ENCODE data around the gene ACP5.

Gene ACP5

DNA sequence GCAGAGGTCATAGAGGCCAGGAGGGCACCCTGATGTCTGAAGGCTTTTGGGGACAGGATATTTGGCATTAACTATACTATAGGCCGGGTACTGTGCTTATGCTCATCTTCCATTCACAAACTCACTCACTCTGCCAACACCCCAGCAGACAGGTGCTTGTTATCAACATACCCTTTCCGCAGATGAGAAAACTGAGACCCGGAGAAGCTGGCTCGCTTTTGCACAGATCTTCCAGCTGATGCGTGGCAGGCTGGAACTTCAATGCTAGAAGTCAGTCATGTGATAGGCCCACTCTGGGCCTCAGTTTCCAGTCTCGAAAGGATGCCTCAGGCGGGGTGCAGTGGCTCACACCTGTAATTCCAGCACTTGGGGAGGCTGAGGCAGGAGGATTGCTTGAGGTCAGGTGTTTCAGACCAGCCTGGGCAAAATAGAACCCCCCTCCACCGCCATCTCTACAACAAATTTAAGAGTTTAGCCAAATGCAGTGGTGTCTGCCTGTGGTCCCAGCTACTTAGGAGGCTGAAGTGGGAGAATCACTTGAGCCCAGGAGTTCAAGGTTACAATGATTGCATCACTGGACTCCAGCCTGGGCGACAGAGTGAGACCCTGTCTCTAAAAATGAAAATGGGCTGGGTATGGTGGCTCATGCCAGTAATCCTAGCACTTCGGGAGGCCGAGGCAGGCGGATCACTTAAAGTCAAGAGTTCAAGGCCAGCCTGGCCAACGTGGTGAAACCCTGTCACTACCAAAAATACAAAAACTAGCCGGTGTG is 29.3 kb downstream of the ACP5 start:
- DNase-seq, result no peak

GRCh38 chr19:11541238-11541637 is 36.2 kb downstream of the ACP5 start:
- DNase-seq, result no peak

GRCh38 chr19:11540645-11541044 is 36.8 kb downstream of the ACP5 start:
- no peak for DNase-seq

DNA sequence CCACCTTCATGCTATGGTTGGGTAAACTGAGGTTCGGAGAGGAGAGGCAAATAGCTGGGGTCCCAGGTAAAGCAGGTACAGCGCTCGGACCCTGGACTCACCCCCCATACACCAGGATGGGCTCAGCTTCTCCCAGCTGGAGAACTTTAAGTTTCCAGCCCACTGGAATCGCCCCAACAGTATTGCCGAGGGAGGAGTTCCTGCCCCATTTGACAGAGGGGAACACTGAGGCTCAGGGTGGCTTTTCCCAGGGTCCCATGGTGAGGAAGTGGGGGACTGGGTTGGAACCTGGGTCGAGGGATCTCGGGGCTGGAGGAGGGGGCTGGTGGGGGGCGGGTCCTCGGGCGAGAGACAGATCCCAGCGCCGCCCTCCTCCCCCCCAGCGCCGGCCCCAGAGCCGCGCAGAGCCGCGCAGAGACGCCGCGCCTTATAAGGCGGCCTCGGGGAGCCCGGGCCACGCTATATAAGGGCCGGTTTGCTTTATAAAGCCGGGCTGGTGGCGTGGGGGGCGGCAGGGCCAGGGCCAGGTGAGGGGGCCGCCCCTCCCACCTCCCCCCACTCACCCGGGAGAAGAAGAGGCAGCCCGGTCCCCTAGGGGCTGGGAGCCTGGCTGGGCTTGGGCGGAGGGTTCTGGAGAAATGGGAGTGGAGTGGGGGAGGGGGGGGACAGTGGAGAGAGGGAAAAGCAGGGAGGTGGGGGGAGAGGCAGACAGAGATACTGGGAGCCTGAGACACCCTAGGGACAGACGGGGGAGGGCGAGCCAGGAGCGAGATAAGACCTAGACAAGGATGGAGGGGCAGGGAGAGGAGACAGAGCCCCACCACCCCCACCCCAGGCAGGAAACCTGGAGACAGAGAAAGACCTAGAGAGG is 37.7 kb downstream of the ACP5 start:
- DNase-seq, result no peak

DNA sequence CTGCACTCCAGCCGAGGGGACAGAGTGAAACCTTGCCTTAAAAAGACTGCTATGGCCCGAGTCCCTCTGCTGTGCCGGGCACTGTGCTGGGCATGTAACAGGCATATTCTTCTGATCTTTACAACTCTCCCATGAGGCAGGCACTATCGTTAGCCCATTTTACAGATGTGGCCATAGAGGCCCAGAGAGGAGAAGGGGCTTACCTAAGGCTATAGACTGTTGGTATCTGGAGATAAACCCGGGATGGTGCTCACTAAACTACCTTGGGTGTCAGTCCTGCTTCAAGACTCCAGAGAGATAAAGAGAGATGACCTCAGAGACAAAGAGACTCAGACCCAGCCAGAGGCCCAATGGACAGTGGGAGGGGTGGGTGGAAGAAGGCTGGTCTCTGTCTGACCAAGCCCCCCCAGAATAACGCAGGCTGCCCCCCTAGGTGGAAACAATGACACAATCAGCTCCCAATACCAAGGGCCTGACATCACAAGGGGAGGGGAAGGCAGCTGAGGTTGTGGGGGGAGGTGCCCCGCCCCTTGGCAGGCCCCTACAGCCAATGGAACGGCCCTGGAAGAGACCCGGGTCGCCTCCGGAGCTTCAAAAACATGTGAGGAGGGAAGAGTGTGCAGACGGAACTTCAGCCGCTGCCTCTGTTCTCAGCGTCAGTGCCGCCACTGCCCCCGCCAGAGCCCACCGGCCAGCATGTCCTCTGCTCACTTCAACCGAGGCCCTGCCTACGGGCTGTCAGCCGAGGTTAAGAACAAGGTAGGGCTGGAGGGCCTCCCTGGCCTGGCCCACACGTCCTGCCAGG is 39.0 kb downstream of the ACP5 start, which contains the start of gene CNN1:
Gene CNN1, plus strand, starts transcription at position 620 of the 805 bp plus-strand sequence. Its CDS starts 77 bp downstream, at position 697.
- no peak for DNase-seq

DNA sequence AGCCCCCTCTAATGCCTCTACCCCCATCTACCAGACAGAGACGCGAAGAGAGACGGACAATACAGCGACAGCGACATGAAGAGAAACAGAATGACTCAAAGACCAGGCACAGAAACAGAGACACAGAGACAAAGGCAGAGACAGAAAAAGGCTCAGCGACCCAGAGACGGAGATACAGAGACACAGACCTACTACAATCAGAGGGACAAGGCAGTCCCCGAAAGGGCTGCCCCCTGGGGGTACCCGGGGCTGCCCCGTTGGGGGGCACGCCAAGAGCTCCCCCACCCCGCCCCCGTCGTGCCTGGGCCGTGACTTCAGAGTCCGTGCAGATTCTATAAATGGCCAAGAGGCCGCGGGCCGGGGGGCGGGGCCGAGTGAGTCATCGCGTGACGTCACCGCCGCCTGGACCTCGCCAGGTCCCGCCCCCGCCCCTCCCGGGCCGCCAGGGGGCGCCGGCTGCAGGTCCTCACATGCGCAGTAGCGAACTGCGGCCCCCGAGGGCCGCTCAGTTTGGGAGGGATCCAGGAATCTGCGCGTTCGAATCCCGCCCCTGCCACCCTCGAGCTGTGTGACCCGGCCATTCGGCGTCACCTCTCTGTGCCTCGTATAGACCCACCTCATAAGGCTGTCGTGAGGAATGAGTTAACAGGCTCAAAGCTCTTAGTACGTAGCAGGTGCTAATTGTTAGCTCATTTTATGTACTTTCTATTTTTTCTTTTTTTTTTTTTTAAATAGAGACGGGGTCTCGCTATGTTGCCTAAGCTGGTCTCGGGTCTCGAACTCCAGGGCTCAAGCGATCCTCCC is 41.5 kb downstream of the ACP5 start:
- peak; percentile 85 for DNase-seq

GRCh38 chr19:11534948-11535347 is 42.5 kb downstream of the ACP5 start:
- DNase-seq, result no peak

- DNase-seq, result no peak
Measured at GRCh38 chr19:11534538-11534937, 42.9 kb downstream of the ACP5 start.

DNA sequence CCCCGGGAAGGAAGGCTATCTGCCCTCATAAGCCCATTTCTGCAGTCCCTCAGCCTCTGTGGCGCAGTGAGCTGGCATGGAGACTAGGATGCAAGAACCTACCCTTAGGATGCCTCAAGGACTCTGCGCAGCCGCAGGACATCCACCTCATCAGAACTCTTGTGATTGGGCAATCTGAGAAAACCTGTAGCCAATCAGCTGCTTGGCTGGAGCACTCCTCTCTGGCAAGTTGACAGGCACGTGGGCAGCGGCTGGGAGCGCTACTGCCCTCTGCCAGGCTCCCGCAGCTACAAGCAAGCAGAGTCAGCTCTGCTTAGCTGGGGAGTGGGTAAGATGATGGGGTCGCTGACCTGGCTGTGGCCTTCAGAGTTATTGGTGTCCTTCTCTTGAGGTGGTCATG is 47.0 kb downstream of the ACP5 start:
- peak; percentile 19 for DNase-seq

GRCh38 chr19:11528551-11529341 is 48.7 kb downstream of the ACP5 start, which contains the start of gene ECSIT:
Gene ECSIT (minus strand): TSS chr19:11529134. CDS start chr19:11519170, 9,964 bp downstream.
- DNase-seq, result peak; percentile 94

All from CD4-positive, alpha-beta T cell treated with Interleukin-6 for 4 hours (primary cell).